Thyroid gland (tissue), 4 donors: Measurements from ENCODE around the gene C16orf89. TPM values are rescaled to one million over a fixed set of nuclear protein-coding genes. Genes with fewer than 3 reads are reported as not detected.
A peak's percentile ranks its signal among the peaks of the same experiment; 100 is the strongest.

Source experiments
- DNase-seq, 2 donors: peaks; one replicate each; pipeline ENCODE4 v3.0.0-alpha.2; 2019
- H3K27ac ChIP-seq, 3 donors: fragments of 200-600 bp; sonication (generic); 1 replicate in 2 of 3; 2 replicates in 1 of 3; pipeline ENCODE4 v1.5.1; 2016 to 2019; ENCODE audit warnings: mild to moderate bottlenecking in 1 of 3, moderate library complexity in 1 of 3
- H3K27me3 ChIP-seq: fragments of 200-600 bp; sonication (generic); one replicate; pipeline ENCODE4 v1.5.1; 2019
- H3K36me3 ChIP-seq, 2 donors: fragments of 200-600 bp; sonication (generic); one replicate each; pipeline ENCODE4 v1.5.1; 2016 to 2019
- H3K4me1 ChIP-seq, 2 donors: fragments of 200-600 bp; sonication (generic); one replicate each; pipeline ENCODE4 v1.5.1; 2017 to 2019
- H3K4me3 ChIP-seq, 3 donors: fragments of 200-600 bp; sonication (generic); replicated peaks in 1 of 3; 1 replicate in 2 of 3; 2 replicates in 1 of 3; pipeline ENCODE4 v1.5.1; 2016; ENCODE audit warnings: mild to moderate bottlenecking in 1 of 3
- H3K9me3 ChIP-seq: fragments of 200-600 bp; sonication (generic); one replicate; pipeline ENCODE4 v1.5.1; 2017
- POLR2A ChIP-seq, 2 donors: fragments of 450-650 bp; IDR thresholded peaks; one replicate each; pipeline ENCODE4 v1.6.1; 2017; ENCODE audit warnings: antibody characterized with exemption in 2 of 2, mild to moderate bottlenecking in 2 of 2, moderate library complexity in 1 of 2
- WGBS, 2 donors: methylation state at CpG; one replicate each; pipeline ENCODE4 v1.1.5; 2017; 5-methylcytosine and 5-hydroxymethylcytosine counted together
- intact Hi-C: fragments of 100-400 bp; cut with DNase I; formaldehyde crosslinking; loops from one replicate; pipeline ENCODE4 v1.15.1; 2023
- total RNA-seq, 4 donors: library from RNA; depleted of rRNA; stranded (reverse); fragments of >200 nt; gene quantifications; one replicate each; pipeline ENCODE4 v1.2.3, GENCODE V29; 2016
- TF ChIP-seq, protein P1 (sequence below), 6 experiments: fragments of 200-600 bp in 3 of 6; fragments of 450-650 bp in 3 of 6; sonication (generic) in 3 of 6; IDR thresholded peaks; one replicate each; pipeline ENCODE4 v1.5.1; 2016 to 2019; ENCODE audit warnings: antibody characterized with exemption in 6 of 6, mild to moderate bottlenecking in 2 of 6, inconsistent platforms in 1 of 6, moderate library complexity in 1 of 6

Gene C16orf89
- total RNA-seq, 4 donors from 2014 or later = 172 to 385 (median 287) TPM

GRCh38 chr16:5060073-5060641 lies 5.6 kb downstream of the C16orf89 start:
- Histone ChIP-seq H3K36me3 (peaks cover 4 to 6% of the 10 kb centered on the region in 2 donors), H3K27ac (no peak overlapping the region), H3K9me3 (no peaks in the 10 kb centered on the region), H3K27me3 (no peaks in the 10 kb centered on the region), H3K4me1 (peaks cover 8 to 9% of the 10 kb centered on the region in 2 donors), H3K4me3 (no peak overlapping the region)
- 78 to 81% methylated on average over 9 to 10 of the region's 10 CpGs for WGBS, 2 donors
- no peak for DNase-seq
- no peak for TF ChIP-seq POLR2A (IDR thresholded peaks at IDR 0.05)
- TF ChIP-seq, protein P1, sequence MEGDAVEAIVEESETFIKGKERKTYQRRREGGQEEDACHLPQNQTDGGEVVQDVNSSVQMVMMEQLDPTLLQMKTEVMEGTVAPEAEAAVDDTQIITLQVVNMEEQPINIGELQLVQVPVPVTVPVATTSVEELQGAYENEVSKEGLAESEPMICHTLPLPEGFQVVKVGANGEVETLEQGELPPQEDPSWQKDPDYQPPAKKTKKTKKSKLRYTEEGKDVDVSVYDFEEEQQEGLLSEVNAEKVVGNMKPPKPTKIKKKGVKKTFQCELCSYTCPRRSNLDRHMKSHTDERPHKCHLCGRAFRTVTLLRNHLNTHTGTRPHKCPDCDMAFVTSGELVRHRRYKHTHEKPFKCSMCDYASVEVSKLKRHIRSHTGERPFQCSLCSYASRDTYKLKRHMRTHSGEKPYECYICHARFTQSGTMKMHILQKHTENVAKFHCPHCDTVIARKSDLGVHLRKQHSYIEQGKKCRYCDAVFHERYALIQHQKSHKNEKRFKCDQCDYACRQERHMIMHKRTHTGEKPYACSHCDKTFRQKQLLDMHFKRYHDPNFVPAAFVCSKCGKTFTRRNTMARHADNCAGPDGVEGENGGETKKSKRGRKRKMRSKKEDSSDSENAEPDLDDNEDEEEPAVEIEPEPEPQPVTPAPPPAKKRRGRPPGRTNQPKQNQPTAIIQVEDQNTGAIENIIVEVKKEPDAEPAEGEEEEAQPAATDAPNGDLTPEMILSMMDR (IDR thresholded peaks at IDR 0.05) = no peak
- intact Hi-C loops = no loop called here

DNA sequence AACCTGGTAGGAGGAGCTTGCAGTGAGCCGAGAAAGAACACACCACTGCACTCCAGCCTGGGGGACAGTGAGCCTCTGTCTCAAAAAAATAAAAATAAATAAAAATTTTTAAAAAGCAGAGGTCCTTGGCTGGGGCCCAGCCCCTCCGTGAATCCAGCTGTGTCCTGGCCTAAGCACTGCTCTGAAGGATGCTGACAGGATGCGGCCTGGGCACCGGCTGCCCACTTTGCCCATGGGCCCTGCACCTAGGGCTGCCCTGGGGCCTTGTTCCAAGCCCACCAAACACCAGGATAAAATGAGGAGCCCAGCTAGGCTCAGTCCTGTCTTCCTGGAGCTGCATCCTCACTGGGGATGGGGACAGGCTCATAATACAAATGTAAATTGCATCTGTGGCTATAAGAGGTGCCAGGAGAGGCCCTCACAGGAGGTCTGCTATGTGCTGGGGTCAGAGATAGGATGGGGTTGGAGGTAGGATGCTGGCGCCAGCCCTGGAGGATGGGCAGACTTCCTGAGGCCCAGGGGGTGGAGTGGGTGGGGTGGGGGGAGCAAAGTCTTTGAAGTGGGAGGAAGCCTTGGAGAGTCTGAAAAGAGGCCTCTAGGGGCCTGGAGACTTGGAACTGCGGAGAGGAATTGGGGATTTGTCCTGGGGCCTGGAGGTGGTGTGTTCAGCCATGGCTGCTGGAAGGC lies 6.2 kb downstream of the C16orf89 start:
- peaks cover 2% of the 10 kb centered on the region in 2 donors for H3K4me1 ChIP-seq
- no peaks in the 10 kb centered on the region for H3K27me3 ChIP-seq
- no peaks in the 10 kb centered on the region for H3K9me3 ChIP-seq
- no peak overlapping the region for H3K4me3 ChIP-seq
- intact Hi-C loops = no loop called here
- peaks cover 6 to 7% of the 10 kb centered on the region in 2 donors for H3K36me3 ChIP-seq
- no peak for TF ChIP-seq POLR2A (IDR thresholded peaks at IDR 0.05)
- TF ChIP-seq, protein P1 (IDR thresholded peaks at IDR 0.05) = no peak
- no peak for DNase-seq
- 84 to 91% methylated on average over 6 of the region's 6 CpGs for WGBS, 2 donors
- no peak overlapping the region for H3K27ac ChIP-seq

- no peaks in the 10 kb centered on the region for H3K27me3 ChIP-seq
- H3K4me1 ChIP-seq = no peaks in the 10 kb centered on the region
- H3K9me3 ChIP-seq = no peaks in the 10 kb centered on the region
- 67 to 69% methylated on average over 3 to 7 of the region's 7 CpGs for WGBS, 2 donors
- intact Hi-C loops = no loop called here
- no peak overlapping the region for H3K27ac ChIP-seq
- no peak for TF ChIP-seq POLR2A (IDR thresholded peaks at IDR 0.05)
- TF ChIP-seq, protein P1 (IDR thresholded peaks at IDR 0.05) = no peak
- H3K36me3 ChIP-seq = peaks cover 6 to 7% of the 10 kb centered on the region in 2 donors
- H3K4me3 ChIP-seq = no peak overlapping the region
- no peak for DNase-seq
Measured at GRCh38 chr16:5058476-5058875, 7.3 kb downstream of the C16orf89 start.

DNA sequence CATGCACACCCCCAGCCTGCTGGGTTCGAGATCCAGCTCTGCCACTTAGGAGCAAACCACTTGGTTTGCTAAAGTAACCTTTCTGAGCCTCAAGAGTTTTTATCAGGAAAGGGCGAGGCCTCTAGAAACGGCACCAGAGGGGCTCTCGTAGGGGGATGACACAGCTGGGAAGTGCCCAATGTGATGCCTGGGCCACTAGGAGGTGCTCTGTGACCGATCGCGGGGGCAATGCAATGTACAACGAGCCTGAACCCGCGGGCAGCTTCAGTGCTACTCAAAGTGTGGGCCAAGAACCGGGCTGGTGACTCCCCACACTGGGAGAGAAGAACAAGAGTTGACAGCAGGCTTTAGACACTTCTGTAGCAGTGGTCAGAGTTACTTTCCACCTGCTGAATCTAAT lies 9.4 kb downstream of the C16orf89 start:
- Histone ChIP-seq H3K4me3 (no peak overlapping the region), H3K9me3 (no peaks in the 10 kb centered on the region), H3K27me3 (no peaks in the 10 kb centered on the region), H3K27ac (no peak overlapping the region), H3K4me1 (no peaks in the 10 kb centered on the region), H3K36me3 (peaks cover 6 to 7% of the 10 kb centered on the region in 2 donors)
- TF ChIP-seq, protein P1 (IDR thresholded peaks at IDR 0.05) = peak in 1 of 6 experiments; percentile 9
- TF ChIP-seq POLR2A (IDR thresholded peaks at IDR 0.05) = no peak
- WGBS, 2 donors = 39 to 43% methylated on average over 11 of the region's 11 CpGs
- DNase-seq = no peak
- intact Hi-C loops = no loop called here
